OCI-LY1 (cell line): Measurements from ENCODE around the gene PGBD2.

ENCODE experiments used
- EZH2 ChIP-seq: fragments of 200-600 bp; sonication (generic), shearing (Covaris generic); IDR thresholded peaks from 2 replicates; pipeline ENCODE4 v1.8.0; 2017; ENCODE audit warnings: borderline replicate concordance, mixed run types, mild to moderate bottlenecking, antibody characterized with exemption, low read length, moderate library complexity, mixed read lengths
- TF ChIP-seq, protein P1 (sequence below): fragments of 200-600 bp; sonication (generic), shearing (Covaris generic); IDR thresholded peaks from 2 replicates; pipeline ENCODE4 v1.5.1; 2017; ENCODE audit warnings: mild to moderate bottlenecking, antibody characterized with exemption, low read length, moderate library complexity, mixed read lengths

DNA sequence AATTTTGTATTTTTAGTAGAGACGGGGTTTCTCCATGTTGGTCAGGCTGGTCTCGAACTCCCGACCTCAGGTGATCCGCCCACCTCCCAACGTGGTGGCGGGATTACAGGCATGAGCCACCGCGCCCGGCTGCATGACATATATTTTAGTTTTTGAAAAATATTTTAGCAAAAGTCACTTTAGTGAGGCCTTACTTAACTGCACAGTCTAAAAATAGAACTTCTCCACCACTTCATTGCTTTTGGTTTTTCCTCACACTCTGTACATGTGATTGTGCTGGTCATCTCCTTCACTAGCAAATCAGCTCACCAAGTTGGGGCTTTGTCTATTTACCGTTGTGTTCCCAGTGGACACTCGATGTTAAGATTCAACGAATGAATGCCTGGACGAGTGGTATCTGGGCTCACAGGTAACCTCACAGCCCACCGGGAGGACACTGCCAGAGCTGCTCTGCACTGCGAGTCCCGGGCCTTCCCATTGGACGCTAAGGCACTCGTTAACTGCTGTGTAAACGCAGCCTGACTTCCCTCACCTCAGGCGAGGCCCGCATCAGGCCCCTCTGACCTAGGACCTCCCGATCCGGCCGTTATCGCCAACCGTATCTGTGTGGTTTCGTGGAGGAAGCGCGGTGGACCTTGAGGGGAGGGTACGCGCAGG lies 33.2 kb upstream of the PGBD2 start:
- TF ChIP-seq, protein P1, sequence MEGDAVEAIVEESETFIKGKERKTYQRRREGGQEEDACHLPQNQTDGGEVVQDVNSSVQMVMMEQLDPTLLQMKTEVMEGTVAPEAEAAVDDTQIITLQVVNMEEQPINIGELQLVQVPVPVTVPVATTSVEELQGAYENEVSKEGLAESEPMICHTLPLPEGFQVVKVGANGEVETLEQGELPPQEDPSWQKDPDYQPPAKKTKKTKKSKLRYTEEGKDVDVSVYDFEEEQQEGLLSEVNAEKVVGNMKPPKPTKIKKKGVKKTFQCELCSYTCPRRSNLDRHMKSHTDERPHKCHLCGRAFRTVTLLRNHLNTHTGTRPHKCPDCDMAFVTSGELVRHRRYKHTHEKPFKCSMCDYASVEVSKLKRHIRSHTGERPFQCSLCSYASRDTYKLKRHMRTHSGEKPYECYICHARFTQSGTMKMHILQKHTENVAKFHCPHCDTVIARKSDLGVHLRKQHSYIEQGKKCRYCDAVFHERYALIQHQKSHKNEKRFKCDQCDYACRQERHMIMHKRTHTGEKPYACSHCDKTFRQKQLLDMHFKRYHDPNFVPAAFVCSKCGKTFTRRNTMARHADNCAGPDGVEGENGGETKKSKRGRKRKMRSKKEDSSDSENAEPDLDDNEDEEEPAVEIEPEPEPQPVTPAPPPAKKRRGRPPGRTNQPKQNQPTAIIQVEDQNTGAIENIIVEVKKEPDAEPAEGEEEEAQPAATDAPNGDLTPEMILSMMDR = no peak
- no peak for TF ChIP-seq EZH2
